B cell (primary cell): ENCODE data around the gene DCBLD2.

Source experiments
- CTCF ChIP-seq: fragments of 200-600 bp; IDR thresholded peaks from one replicate; pipeline ENCODE4 v1.8.0; 2022; ENCODE audit warnings: antibody characterized with exemption, mild to moderate bottlenecking
- EZH2 ChIP-seq: IDR thresholded peaks from 2 replicates; pipeline ENCODE4 v1.6.1; 2012; ENCODE audit warnings: borderline replicate concordance, low read depth, mild to moderate bottlenecking, moderate library complexity, low read length; ENCODE audit not compliant: insufficient read depth, poor library complexity, severe bottlenecking

- no peak for TF ChIP-seq CTCF
- TF ChIP-seq EZH2, result no peak
Measured at GRCh38 chr3:98797905-98798304, 103.6 kb downstream of the DCBLD2 start.
